ENCODE measurements around the gene ANKRD9. TPM values are rescaled to one million over a fixed set of nuclear protein-coding genes. Genes with fewer than 3 reads are reported as not detected.

Gene ANKRD9
- total RNA-seq, 1 donor from 2014 or later = 16.0 TPM

- peak; percentile 77 for ATAC-seq
- intact Hi-C loops (cut with DNase I) = no loop called here
- DNase-seq (ENCODE audit: low spot score) = no peak
These were observed 22.4 kb downstream of the ANKRD9 start for GRCh38 chr14:102487204-102487577.

- intact Hi-C loops (cut with DNase I) = no loop called here
- peak; percentile 50 for ATAC-seq
- DNase-seq (ENCODE audit: low spot score) = no peak
These were observed 22.9 kb downstream of the ANKRD9 start for GRCh38 chr14:102486513-102487203.

GRCh38 chr14:102485693-102486512, 23.7 kb downstream of the ANKRD9 start:
- DNase-seq (ENCODE audit: low spot score) (peak; percentile 26), ATAC-seq (peak; percentile 69)
- intact Hi-C loops (cut with DNase I) = no loop called here

GRCh38 chr14:102484316-102484715, 25.3 kb downstream of the ANKRD9 start:
- no peak for ATAC-seq
- intact Hi-C loops (cut with DNase I) = no loop called here

GRCh38 chr14:102481791-102482238, 27.8 kb downstream of the ANKRD9 start:
- ATAC-seq = no peak
- intact Hi-C loops (cut with DNase I) = no loop called here
- DNase-seq (ENCODE audit: low spot score) = no peak

More at GRCh38 chr14:102484316-102484715, 25.3 kb downstream of the ANKRD9 start:
- DNase-seq (ENCODE audit: low spot score) = peak; percentile 18

GRCh38 chr14:102481371-102481770, 28.2 kb downstream of the ANKRD9 start:
- intact Hi-C loops (cut with DNase I) = no loop called here
- DNase-seq (ENCODE audit: low spot score) (no peak), ATAC-seq (no peak)

GRCh38 chr14:102479777-102480176, 29.8 kb downstream of the ANKRD9 start:
- ATAC-seq (peak; percentile 32), DNase-seq (ENCODE audit: low spot score) (no peak)
- intact Hi-C loops (cut with DNase I) = no loop called here

- intact Hi-C loops (cut with DNase I) = no loop called here
- DNase-seq (ENCODE audit: low spot score) (no peak), ATAC-seq (no peak)
These were observed 30.5 kb downstream of the ANKRD9 start for GRCh38 chr14:102479107-102479506.

GRCh38 chr14:102474934-102475333, 34.6 kb downstream of the ANKRD9 start:
- intact Hi-C loops (cut with DNase I) = no loop called here
- DNase-seq (ENCODE audit: low spot score) (no peak), ATAC-seq (peak; percentile 22)

- intact Hi-C loops (cut with DNase I) = no loop called here
- no peak for DNase-seq (ENCODE audit: low spot score)
- no peak for ATAC-seq
These were observed 36.0 kb downstream of the ANKRD9 start for GRCh38 chr14:102473559-102473958.

GRCh38 chr14:102472791-102473150, 36.8 kb downstream of the ANKRD9 start:
- ATAC-seq (no peak), DNase-seq (ENCODE audit: low spot score) (no peak)
- intact Hi-C loops (cut with DNase I) = no loop called here

GRCh38 chr14:102471921-102472790, 37.4 kb downstream of the ANKRD9 start:
- no peak for DNase-seq (ENCODE audit: low spot score)
- intact Hi-C loops (cut with DNase I) = no loop called here
- ATAC-seq = no peak

- intact Hi-C loops (cut with DNase I) = no loop called here
- DNase-seq (ENCODE audit: low spot score) (no peak), ATAC-seq (no peak)
These were observed 40.3 kb downstream of the ANKRD9 start for GRCh38 chr14:102469261-102469660.

- DNase-seq (ENCODE audit: low spot score) (no peak), ATAC-seq (no peak)
- intact Hi-C loops (cut with DNase I) = no loop called here
These were observed 44.7 kb downstream of the ANKRD9 start for GRCh38 chr14:102464846-102465341.

GRCh38 chr14:102464006-102464405, 45.6 kb downstream of the ANKRD9 start:
- ATAC-seq (no peak), DNase-seq (ENCODE audit: low spot score) (no peak)
- intact Hi-C loops (cut with DNase I) = no loop called here

- no peak for ATAC-seq
- DNase-seq (ENCODE audit: low spot score) = no peak
- intact Hi-C loops (cut with DNase I) = no loop called here
These were observed 47.2 kb downstream of the ANKRD9 start for GRCh38 chr14:102462391-102462790.

- intact Hi-C loops (cut with DNase I) = no loop called here
- ATAC-seq (no peak), DNase-seq (ENCODE audit: low spot score) (no peak)
These were observed 47.9 kb downstream of the ANKRD9 start for GRCh38 chr14:102461490-102462338.

- no peak for ATAC-seq
- intact Hi-C loops (cut with DNase I) = no loop called here
- DNase-seq (ENCODE audit: low spot score) = no peak
These were observed 52.1 kb downstream of the ANKRD9 start for GRCh38 chr14:102457509-102457908.

Measured in sciatic nerve (tissue), 2 donors.